WTC11 (cell line): ENCODE data around the gene EMC9. TPM values are rescaled to one million over a fixed set of nuclear protein-coding genes. Genes with fewer than 3 reads are reported as not detected.

ENCODE experiments used
- ATAC-seq: fragments of 200-7000 bp; cut with Tn5 transposase; 2 replicates; pipeline ENCODE4 v1.10.0; 2021; ENCODE audit warnings: mild to moderate bottlenecking, moderate library complexity
- CTCF ChIA-PET: fragments of 300-600 bp; sonication (Branson Sonifier 250); formaldehyde crosslinking; loops from one replicate; lab custom pipeline; 2021; ENCODE audit warnings: antibody characterized with exemption; lab: Charles Lee
- POLR2A ChIA-PET: fragments of 350-600 bp; sonication (Branson Sonifier 250); formaldehyde crosslinking; loops from one replicate; lab custom pipeline; 2021; ENCODE audit warnings: antibody characterized with exemption; lab: Charles Lee
- DNase-seq: peaks from one replicate; pipeline ENCODE4 v3.0.0; 2021; ENCODE audit warnings: low spot score
- H3K27ac Mint-ChIP-seq: 2 replicates; pipeline ENCODE4 v1.8.0; 2021; ENCODE audit warnings: mixed read lengths
- H3K27me3 Mint-ChIP-seq: 2 replicates; pipeline ENCODE4 v1.8.0; 2021; ENCODE audit warnings: low read depth, mild to moderate bottlenecking, moderate library complexity, mixed read lengths
- H3K36me3 Mint-ChIP-seq: 2 replicates; pipeline ENCODE4 v1.8.0; 2021; ENCODE audit warnings: mixed read lengths
- H3K4me1 Mint-ChIP-seq: 2 replicates; pipeline ENCODE4 v1.8.0; 2022; ENCODE audit warnings: mixed read lengths
- H3K4me3 Mint-ChIP-seq: 2 replicates; pipeline ENCODE4 v1.8.0; 2021; ENCODE audit warnings: mild to moderate bottlenecking, moderate library complexity, mixed read lengths
- H3K9me3 Mint-ChIP-seq: 2 replicates; pipeline ENCODE4 v1.8.0; 2021; ENCODE audit warnings: mixed read lengths
- FOXJ3 ChIP-seq: sonication (generic); formaldehyde crosslinking; IDR thresholded peaks from 2 replicates; pipeline ENCODE4 v1.9.0; 2021; ENCODE audit warnings: missing genetic modification reagents, mild to moderate bottlenecking, borderline replicate concordance
- FOXP1 ChIP-seq: sonication (generic); formaldehyde crosslinking; IDR thresholded peaks from 2 replicates; pipeline ENCODE4 v1.8.0; 2022; ENCODE audit warnings: missing genetic modification reagents, mild to moderate bottlenecking, moderate library complexity, borderline replicate concordance
- GRHL2 ChIP-seq: fragments of 250-450 bp; sonication (Bioruptor Pico); IDR thresholded peaks from 2 replicates; pipeline ENCODE4 v1.8.0; 2022; ENCODE audit warnings: mild to moderate bottlenecking, moderate library complexity; ENCODE audit not compliant: insufficient replicate concordance, severe bottlenecking
- RELA ChIP-seq: sonication (generic); formaldehyde crosslinking; IDR thresholded peaks from 2 replicates; pipeline ENCODE4 v1.8.1; 2022; ENCODE audit warnings: missing genetic modification reagents, mild to moderate bottlenecking, borderline replicate concordance
- SP1 ChIP-seq: sonication (generic); formaldehyde crosslinking; conservative IDR thresholded peaks from 2 replicates; pipeline ENCODE4 v1.8.1; 2022; ENCODE audit warnings: missing genetic modification reagents
- total RNA-seq: library from RNA; stranded (reverse); gene quantifications from 3 replicates; pipeline ENCODE4 v1.2.3, GENCODE V29; 2021
- TF ChIP-seq, protein P1 (sequence below): fragments of 250-450 bp; sonication (Bioruptor Pico); IDR thresholded peaks from 2 replicates; pipeline ENCODE4 v1.9.0; 2021; ENCODE audit warnings: mild to moderate bottlenecking, borderline replicate concordance
- TF ChIP-seq, protein P2 (sequence below): fragments of 250-450 bp; sonication (Bioruptor Pico); IDR thresholded peaks from 2 replicates; pipeline ENCODE4 v1.9.0; 2021; ENCODE audit warnings: mild to moderate bottlenecking
- TF ChIP-seq, protein P3 (sequence below): sonication (generic); formaldehyde crosslinking; IDR thresholded peaks from 2 replicates; pipeline ENCODE4 v1.8.1; 2023; ENCODE audit warnings: mild to moderate bottlenecking, moderate library complexity, missing genetic modification reagents
- TF ChIP-seq, protein P4 (sequence below): sonication (generic); formaldehyde crosslinking; IDR thresholded peaks from 2 replicates; pipeline ENCODE4 v1.8.1; 2022; ENCODE audit warnings: low read depth, missing genetic modification reagents, borderline replicate concordance

EMC9 gene
- total RNA-seq, 1 experiment from 2014 or later = 44.4 TPM

DNA sequence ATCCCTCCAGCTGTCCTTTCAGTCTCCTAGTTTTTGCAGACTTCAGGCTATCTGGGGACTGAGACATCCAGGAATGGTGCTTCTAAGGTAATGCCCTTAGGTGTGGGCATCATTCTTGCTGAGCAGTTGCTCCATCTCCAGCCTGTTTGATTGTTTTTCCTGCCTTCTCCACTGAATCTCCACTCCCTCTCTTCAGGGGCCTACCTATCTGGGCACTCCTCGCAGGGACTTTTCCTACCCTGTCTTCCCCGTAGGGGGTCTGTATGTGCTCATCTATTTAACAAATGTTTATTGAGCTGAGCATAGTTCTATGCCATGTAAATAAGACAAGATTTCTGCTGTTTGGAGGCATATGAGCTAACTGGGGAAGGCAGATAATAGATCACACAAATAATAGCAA lies 8.4 kb downstream of the EMC9 start (continued):
- TF ChIP-seq SP1 (CRISPR knock-in tag) = no peak
- TF ChIP-seq, protein P1, sequence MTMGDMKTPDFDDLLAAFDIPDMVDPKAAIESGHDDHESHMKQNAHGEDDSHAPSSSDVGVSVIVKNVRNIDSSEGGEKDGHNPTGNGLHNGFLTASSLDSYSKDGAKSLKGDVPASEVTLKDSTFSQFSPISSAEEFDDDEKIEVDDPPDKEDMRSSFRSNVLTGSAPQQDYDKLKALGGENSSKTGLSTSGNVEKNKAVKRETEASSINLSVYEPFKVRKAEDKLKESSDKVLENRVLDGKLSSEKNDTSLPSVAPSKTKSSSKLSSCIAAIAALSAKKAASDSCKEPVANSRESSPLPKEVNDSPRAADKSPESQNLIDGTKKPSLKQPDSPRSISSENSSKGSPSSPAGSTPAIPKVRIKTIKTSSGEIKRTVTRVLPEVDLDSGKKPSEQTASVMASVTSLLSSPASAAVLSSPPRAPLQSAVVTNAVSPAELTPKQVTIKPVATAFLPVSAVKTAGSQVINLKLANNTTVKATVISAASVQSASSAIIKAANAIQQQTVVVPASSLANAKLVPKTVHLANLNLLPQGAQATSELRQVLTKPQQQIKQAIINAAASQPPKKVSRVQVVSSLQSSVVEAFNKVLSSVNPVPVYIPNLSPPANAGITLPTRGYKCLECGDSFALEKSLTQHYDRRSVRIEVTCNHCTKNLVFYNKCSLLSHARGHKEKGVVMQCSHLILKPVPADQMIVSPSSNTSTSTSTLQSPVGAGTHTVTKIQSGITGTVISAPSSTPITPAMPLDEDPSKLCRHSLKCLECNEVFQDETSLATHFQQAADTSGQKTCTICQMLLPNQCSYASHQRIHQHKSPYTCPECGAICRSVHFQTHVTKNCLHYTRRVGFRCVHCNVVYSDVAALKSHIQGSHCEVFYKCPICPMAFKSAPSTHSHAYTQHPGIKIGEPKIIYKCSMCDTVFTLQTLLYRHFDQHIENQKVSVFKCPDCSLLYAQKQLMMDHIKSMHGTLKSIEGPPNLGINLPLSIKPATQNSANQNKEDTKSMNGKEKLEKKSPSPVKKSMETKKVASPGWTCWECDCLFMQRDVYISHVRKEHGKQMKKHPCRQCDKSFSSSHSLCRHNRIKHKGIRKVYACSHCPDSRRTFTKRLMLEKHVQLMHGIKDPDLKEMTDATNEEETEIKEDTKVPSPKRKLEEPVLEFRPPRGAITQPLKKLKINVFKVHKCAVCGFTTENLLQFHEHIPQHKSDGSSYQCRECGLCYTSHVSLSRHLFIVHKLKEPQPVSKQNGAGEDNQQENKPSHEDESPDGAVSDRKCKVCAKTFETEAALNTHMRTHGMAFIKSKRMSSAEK (CRISPR knock-in tag) = no peak
- TF ChIP-seq, all 79 proteins: peak for 0

DNA sequence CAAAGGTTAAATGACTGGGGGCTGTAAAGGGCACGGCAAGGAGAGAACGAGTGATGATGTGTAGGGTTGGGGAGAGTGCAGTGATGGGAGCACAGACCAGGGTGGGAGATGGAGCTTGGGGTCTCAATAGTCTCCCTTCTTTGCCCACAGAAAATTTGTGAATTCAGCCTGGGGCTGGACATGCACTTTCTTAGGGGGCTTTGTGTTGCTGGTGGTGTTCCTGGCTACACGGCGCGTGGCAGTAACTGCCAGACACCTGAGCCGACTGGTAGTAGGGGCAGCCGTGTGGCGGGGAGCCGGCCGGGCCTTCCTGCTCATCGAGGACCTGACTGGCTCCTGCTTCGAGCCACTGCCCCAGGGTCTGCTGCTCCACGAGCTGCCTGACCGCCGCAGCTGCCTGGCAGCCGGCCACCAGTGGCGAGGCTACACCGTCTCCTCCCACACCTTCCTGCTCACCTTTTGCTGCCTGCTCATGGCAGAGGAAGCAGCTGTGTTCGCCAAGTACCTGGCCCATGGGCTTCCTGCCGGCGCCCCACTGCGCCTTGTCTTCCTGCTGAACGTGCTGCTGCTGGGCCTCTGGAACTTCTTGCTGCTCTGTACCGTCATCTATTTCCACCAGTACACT lies 9.2 kb downstream of the EMC9 start:
- H3K4me3 Mint-ChIP-seq = no peak overlapping the region
- H3K27ac Mint-ChIP-seq = no peak overlapping the region
- TF ChIP-seq, protein P2, sequence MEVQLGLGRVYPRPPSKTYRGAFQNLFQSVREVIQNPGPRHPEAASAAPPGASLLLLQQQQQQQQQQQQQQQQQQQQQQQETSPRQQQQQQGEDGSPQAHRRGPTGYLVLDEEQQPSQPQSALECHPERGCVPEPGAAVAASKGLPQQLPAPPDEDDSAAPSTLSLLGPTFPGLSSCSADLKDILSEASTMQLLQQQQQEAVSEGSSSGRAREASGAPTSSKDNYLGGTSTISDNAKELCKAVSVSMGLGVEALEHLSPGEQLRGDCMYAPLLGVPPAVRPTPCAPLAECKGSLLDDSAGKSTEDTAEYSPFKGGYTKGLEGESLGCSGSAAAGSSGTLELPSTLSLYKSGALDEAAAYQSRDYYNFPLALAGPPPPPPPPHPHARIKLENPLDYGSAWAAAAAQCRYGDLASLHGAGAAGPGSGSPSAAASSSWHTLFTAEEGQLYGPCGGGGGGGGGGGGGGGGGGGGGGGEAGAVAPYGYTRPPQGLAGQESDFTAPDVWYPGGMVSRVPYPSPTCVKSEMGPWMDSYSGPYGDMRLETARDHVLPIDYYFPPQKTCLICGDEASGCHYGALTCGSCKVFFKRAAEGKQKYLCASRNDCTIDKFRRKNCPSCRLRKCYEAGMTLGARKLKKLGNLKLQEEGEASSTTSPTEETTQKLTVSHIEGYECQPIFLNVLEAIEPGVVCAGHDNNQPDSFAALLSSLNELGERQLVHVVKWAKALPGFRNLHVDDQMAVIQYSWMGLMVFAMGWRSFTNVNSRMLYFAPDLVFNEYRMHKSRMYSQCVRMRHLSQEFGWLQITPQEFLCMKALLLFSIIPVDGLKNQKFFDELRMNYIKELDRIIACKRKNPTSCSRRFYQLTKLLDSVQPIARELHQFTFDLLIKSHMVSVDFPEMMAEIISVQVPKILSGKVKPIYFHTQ (CRISPR knock-in tag) = no peak
- TF ChIP-seq RELA (CRISPR knock-in tag) (no peak), GRHL2 (CRISPR knock-in tag) (no peak), FOXJ3 (no peak), FOXP1 (CRISPR knock-in tag) (no peak)
- TF ChIP-seq, protein P3, sequence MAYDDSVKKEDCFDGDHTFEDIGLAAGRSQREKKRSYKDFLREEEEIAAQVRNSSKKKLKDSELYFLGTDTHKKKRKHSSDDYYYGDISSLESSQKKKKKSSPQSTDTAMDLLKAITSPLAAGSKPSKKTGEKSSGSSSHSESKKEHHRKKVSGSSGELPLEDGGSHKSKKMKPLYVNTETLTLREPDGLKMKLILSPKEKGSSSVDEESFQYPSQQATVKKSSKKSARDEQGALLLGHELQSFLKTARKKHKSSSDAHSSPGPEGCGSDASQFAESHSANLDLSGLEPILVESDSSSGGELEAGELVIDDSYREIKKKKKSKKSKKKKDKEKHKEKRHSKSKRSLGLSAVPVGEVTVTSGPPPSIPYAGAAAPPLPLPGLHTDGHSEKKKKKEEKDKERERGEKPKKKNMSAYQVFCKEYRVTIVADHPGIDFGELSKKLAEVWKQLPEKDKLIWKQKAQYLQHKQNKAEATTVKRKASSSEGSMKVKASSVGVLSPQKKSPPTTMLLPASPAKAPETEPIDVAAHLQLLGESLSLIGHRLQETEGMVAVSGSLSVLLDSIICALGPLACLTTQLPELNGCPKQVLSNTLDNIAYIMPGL = no peak
- TF ChIP-seq, all 79 proteins: peak for 0
- DNase-seq (no peak), ATAC-seq (no peak)
- H3K27me3 Mint-ChIP-seq = no peaks in the 10 kb centered on the region; the same call in 1 of the 2 replicates
- ChIA-PET CTCF (interaction anchor here (2.0 to 3.1 kb wide), 2 partner anchors 24 to 29 kb away, joined by 7 to 10 read pairs; partner anchors contain the start of gene IRF9), POLR2A (interaction anchor here (0.6 kb wide), 1 partner anchor 30 kb away, joined by 3 read pairs; no protein-coding TSS in a partner anchor)
- H3K9me3 Mint-ChIP-seq = no peaks in the 10 kb centered on the region
- H3K4me1 Mint-ChIP-seq = peaks cover 18% of the 10 kb centered on the region
- peaks cover 1% of the 10 kb centered on the region; the same call in 1 of the 2 replicates for H3K36me3 Mint-ChIP-seq

DNA sequence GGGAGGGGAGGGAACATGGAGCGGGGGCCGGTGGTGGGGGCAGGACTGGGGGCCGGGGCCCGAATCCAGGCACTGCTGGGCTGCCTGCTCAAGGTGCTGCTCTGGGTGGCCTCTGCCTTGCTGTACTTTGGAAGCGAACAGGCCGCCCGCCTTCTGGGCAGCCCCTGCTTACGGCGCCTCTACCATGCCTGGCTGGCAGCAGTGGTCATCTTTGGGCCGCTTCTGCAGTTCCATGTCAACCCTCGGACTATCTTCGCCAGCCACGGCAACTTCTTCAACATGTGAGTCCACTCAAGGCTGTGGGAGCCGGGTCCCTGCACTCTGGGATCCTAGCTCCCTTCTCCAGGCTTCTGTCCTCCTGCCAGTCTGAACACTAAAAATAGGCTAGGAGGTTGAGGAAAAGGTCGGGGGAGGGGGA lies 9.8 kb downstream of the EMC9 start:
- Mint-ChIP-seq H3K27ac (no peak overlapping the region), H3K27me3 (no peaks in the 10 kb centered on the region; the same call in 1 of the 2 replicates), H3K9me3 (no peaks in the 10 kb centered on the region), H3K36me3 (no peaks in the 10 kb centered on the region), H3K4me1 (peaks cover 12% of the 10 kb centered on the region), H3K4me3 (no peak overlapping the region)
- TF ChIP-seq, protein P4, sequence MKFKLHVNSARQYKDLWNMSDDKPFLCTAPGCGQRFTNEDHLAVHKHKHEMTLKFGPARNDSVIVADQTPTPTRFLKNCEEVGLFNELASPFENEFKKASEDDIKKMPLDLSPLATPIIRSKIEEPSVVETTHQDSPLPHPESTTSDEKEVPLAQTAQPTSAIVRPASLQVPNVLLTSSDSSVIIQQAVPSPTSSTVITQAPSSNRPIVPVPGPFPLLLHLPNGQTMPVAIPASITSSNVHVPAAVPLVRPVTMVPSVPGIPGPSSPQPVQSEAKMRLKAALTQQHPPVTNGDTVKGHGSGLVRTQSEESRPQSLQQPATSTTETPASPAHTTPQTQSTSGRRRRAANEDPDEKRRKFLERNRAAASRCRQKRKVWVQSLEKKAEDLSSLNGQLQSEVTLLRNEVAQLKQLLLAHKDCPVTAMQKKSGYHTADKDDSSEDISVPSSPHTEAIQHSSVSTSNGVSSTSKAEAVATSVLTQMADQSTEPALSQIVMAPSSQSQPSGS (CRISPR knock-in tag) = no peak
- POLR2A ChIA-PET = no interaction called here
- CTCF ChIA-PET = interaction anchor here (3.1 kb wide), 1 partner anchor 23 kb away, joined by 10 read pairs; no protein-coding TSS in a partner anchor
- no peak for DNase-seq
- no peak for ATAC-seq
